GM10847 (cell line): ENCODE results near the gene CYP26B1.

ENCODE experiments used
- POLR2A ChIP-seq: IDR thresholded peaks from 2 replicates; pipeline ENCODE4 v1.6.1; 2011; ENCODE audit not compliant: insufficient read length; ENCODE audit errors: extremely low read depth

Gene CYP26B1

DNA sequence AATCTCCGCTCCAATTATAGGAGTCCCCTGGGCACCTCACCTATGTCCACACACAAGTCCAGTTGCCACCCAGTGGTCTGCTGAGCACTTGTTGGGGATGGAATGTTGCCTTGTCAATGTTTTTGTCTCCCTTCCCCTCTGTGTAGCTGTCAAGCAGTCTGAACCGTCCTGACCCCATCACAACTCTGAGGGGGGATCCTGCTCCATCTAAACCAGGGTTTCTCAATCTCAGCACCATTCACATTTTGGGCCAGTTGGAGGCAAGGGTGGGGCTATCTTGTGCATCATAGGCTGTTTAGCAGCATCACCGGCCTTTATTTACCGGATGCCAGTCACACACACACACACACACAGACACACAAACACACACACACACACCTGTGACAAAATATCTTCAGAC lies 53.0 kb downstream of the CYP26B1 start:
- TF ChIP-seq POLR2A: no peak

DNA sequence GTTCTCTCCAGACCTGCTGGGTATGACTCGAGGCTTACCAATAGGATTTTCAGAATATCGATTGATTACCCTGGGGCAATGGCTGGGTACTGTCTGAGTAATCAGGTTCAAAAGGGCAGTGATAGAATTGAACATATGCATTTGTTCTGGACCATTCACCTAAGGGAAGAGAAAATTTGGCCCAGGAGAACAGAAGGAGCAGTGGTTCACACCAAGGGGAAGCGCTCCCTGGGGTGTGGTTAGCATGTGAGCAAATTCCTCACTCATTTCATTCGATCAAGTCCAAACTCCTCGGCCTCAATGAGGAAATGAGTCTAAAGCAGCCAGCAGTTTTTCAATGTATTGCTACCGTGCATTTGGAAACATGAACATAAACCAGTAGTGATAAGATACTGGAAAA lies 55.6 kb downstream of the CYP26B1 start:
- TF ChIP-seq POLR2A: no peak

DNA sequence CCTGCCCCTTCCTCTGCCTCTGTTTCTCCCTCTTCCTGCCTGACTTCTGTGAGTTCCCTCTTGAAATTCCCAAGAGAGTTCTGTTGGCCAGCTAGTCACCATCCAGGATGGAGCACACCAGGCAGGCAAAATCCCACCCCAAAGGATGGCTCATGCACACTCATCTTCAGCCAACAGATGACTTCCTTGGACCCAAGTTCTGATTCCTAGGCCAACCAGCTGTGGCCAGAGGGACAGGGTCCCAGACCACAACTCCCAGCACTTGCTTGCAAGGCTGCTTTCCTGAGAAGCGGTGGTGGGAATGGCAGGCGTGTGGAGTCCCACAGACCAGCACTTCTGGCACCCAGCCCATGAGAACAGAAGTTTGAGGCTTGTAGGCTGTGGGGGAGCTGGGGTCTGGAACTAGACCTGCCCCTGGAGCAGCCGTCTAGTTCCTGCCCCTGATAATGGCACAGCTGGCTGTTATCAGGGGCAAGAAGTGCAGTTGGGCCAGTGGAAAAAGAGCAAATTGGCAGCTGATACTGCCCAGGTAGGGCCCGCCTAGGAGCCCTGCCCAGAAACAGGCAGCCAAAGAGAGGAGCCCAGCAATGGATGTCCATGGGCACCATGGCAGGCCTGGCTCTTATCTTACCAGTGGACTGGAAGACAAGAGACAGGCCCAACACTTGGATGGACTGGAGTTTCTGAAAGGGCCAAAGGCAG lies 56.7 kb downstream of the CYP26B1 start:
- no peak for TF ChIP-seq POLR2A

GRCh38 chr2:72090271-72090720 lies 57.4 kb downstream of the CYP26B1 start:
- no peak for TF ChIP-seq POLR2A

GRCh38 chr2:72089537-72089936 lies 58.1 kb downstream of the CYP26B1 start:
- no peak for TF ChIP-seq POLR2A

- no peak for TF ChIP-seq POLR2A
Observed at GRCh38 chr2:72089028-72089427, 58.6 kb downstream of the CYP26B1 start.

GRCh38 chr2:72085513-72085912 lies 62.1 kb downstream of the CYP26B1 start:
- TF ChIP-seq POLR2A: no peak

GRCh38 chr2:72085036-72085435 lies 62.6 kb downstream of the CYP26B1 start:
- no peak for TF ChIP-seq POLR2A

DNA sequence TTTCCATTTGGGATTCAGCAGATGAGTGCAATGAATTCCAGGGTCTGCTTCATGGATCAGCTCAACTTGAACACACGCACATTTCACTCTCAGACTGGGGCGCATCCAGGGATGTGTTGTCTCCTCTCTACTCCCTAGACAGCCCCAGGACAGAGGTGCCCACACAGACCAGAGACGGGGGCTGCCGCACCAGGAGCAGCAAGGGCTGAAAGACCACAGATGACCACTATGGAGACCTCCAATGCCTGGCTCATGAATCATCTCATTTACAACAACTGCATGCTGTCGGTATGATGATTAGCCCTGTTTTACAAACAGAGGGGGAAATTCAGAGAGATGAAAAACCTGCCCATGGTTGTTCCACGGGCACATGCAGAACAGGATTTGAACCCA lies 63.1 kb downstream of the CYP26B1 start:
- no peak for TF ChIP-seq POLR2A

- TF ChIP-seq POLR2A: no peak
Observed at GRCh38 chr2:72083751-72084583, 63.7 kb downstream of the CYP26B1 start.

DNA sequence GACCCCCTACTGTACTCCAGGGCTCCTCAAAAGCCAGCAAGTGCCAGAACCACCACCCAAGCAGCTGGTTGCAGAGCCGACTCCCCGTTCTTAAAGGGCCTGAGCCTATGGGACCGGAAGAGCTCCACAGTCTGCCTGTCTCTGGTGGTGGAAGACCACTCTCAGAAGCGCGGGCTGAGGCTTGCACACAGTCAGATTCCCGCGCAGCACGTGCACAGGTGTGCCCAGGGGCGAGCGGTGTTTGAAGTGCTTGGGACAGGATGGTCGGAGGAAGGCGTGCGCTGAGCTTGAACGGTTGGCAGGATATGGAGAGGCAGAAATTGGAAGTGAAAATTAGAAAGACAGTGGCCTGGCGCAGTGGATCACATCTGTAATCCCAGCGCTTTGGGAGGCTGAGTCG lies 64.8 kb downstream of the CYP26B1 start:
- no peak for TF ChIP-seq POLR2A

- TF ChIP-seq POLR2A: no peak
Observed at GRCh38 chr2:72082021-72082601, 65.6 kb downstream of the CYP26B1 start.

DNA sequence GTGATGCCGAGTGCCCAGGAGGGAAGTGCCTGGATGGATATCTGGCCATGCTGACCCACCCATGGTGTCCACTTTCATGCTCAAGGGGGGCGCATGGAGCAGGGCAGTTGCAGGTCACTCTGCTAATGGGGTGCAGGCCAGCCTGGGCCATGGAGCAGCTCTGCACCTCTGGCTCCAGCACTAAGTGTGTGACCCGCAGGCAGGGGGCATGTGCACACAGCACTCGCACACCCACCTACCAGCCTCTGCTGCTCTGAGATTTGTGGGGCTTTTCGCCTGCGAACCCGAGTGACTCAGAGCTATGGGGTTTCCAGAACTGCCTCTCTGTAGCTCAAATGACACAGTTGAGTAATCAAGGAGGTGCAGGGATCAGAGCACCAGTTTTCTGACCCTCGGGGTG lies 66.2 kb downstream of the CYP26B1 start:
- TF ChIP-seq POLR2A: no peak

DNA sequence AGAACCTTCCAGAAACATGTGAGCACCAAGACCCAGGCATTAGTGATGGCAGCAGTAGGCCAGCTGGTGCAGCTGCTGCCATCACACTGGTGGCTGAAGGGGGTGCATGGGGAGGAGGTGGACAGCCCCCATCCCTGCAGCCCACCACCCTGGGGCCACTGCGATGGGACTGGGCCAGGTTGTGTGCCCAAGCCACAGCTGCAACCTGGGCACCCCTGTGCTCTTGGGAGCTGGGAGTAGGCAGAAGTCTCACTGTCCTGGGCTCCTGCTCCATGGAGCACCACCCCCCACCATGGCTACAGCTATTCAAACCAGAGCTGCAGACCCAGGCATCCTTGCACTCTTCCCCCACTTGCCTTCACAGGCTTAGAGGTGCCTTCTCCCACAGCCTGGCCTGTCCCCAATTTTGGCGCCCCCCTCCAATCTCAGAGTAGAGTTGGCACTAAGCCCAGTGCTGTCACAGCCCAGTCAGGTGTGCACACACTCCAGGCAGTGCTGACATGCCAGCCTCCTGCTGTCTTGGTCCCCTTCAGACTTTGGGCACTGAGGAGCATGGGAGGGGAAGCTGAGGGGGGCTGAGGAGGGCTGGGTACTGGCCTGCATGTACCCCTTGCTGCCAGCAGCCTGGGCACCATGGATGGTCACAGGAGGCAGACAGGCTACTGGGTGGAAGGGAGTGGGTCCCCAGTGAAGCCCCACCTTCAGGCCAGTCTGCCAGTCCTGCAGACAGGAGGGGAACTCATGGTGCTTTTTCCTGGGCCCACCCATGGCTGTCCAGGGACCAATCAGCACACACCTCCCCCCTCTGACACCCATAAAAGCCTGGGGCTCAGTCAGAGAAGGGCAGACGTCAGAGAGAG lies 67.1 kb downstream of the CYP26B1 start:
- TF ChIP-seq POLR2A: no peak
